Nephron progenitor cell (in vitro differentiated cells): Measurements from ENCODE around the gene ATAD3A.

Experiments used
- DNase-seq: peaks from one replicate; pipeline ENCODE4 v3.0.0; 2021
- H3K27ac Mint-ChIP-seq: 2 replicates; pipeline ENCODE4 v1.8.0; 2021; ENCODE audit warnings: mild to moderate bottlenecking, moderate library complexity, mixed read lengths
- H3K27me3 Mint-ChIP-seq: 2 replicates; pipeline ENCODE4 v1.8.0; 2021; ENCODE audit warnings: mild to moderate bottlenecking, low read depth, mixed read lengths; ENCODE audit not compliant: poor library complexity
- H3K36me3 Mint-ChIP-seq: 2 replicates; pipeline ENCODE4 v1.8.0; 2021; ENCODE audit warnings: low read depth, mixed read lengths
- H3K4me1 Mint-ChIP-seq: 2 replicates; pipeline ENCODE4 v1.8.0; 2021; ENCODE audit warnings: mixed read lengths
- H3K4me3 Mint-ChIP-seq: 2 replicates; pipeline ENCODE4 v1.8.0; 2021; ENCODE audit warnings: mild to moderate bottlenecking, moderate library complexity, mixed read lengths
- H3K9me3 Mint-ChIP-seq: 2 replicates; pipeline ENCODE4 v1.8.0; 2021; ENCODE audit warnings: mild to moderate bottlenecking, moderate library complexity, mixed read lengths
- CTCF ChIP-seq: fragments of 200-600 bp; sonication (generic); IDR thresholded peaks from 2 replicates; pipeline ENCODE4 v1.5.0; 2021; ENCODE audit warnings: antibody characterized with exemption

ATAD3A gene

GRCh38 chr1:1550591-1551432, 38.9 kb downstream of the ATAD3A start:
- Mint-ChIP-seq H3K36me3 (peaks cover 9% of the 10 kb centered on the region), H3K4me3 (no peak overlapping the region), H3K9me3 (no peaks in the 10 kb centered on the region), H3K4me1 (peaks cover 24% of the 10 kb centered on the region), H3K27ac (no peak overlapping the region), H3K27me3 (no peaks in the 10 kb centered on the region)
- no peak for DNase-seq
- TF ChIP-seq CTCF = peak; percentile 25

GRCh38 chr1:1551524-1552262, 39.7 kb downstream of the ATAD3A start:
- H3K9me3 Mint-ChIP-seq = no peaks in the 10 kb centered on the region
- no peak for TF ChIP-seq CTCF
- peaks cover 9% of the 10 kb centered on the region for H3K36me3 Mint-ChIP-seq
- DNase-seq = no peak
- H3K4me3 Mint-ChIP-seq = no peak overlapping the region
- peaks cover 29% of the 10 kb centered on the region for H3K4me1 Mint-ChIP-seq
- peak overlapping the region; percentile 90 for H3K27ac Mint-ChIP-seq
- H3K27me3 Mint-ChIP-seq = no peaks in the 10 kb centered on the region

- DNase-seq = no peak
- Mint-ChIP-seq H3K27me3 (no peaks in the 10 kb centered on the region), H3K9me3 (no peaks in the 10 kb centered on the region), H3K27ac (peak overlapping the region; percentile 95), H3K4me3 (no peak overlapping the region), H3K4me1 (peaks cover 31% of the 10 kb centered on the region), H3K36me3 (peaks cover 8% of the 10 kb centered on the region)
- TF ChIP-seq CTCF = no peak
Observed at GRCh38 chr1:1552263-1552639, 40.3 kb downstream of the ATAD3A start.

GRCh38 chr1:1553821-1554494, 42.0 kb downstream of the ATAD3A start:
- Mint-ChIP-seq H3K4me1 (peaks cover 39% of the 10 kb centered on the region), H3K27ac (peak overlapping the region; percentile 36), H3K9me3 (no peaks in the 10 kb centered on the region), H3K4me3 (no peak overlapping the region), H3K36me3 (peaks cover 4% of the 10 kb centered on the region), H3K27me3 (no peaks in the 10 kb centered on the region)
- DNase-seq = no peak
- TF ChIP-seq CTCF = no peak

GRCh38 chr1:1554550-1554925, 42.6 kb downstream of the ATAD3A start:
- Mint-ChIP-seq H3K4me3 (no peak overlapping the region), H3K4me1 (peaks cover 39% of the 10 kb centered on the region), H3K27me3 (no peaks in the 10 kb centered on the region), H3K9me3 (no peaks in the 10 kb centered on the region), H3K27ac (peak overlapping the region; percentile 99), H3K36me3 (peaks cover 4% of the 10 kb centered on the region)
- TF ChIP-seq CTCF = no peak
- DNase-seq = no peak
